HCT116 (cell line): Measurements from ENCODE around the gene CPT1B. TPM values are rescaled to one million over a fixed set of nuclear protein-coding genes. Genes with fewer than 3 reads are reported as not detected.

Experiments used
- ATAC-seq: fragments of 200-7000 bp; cut with Tn5 transposase; 2 replicates; pipeline ENCODE4 v1.9.1; 2020; ENCODE audit warnings: mild to moderate bottlenecking, moderate library complexity
- BruUV-seq: library from RNA; stranded (reverse); fragments of 400-500 nt; replicated peaks from 2 replicates; lab custom pipeline; 2021; lab: Mats Ljungman, UMichigan
- CTCF ChIA-PET: fragments of 300-600 bp; sonication (Branson Sonifier 250); formaldehyde crosslinking; loops from one replicate; lab custom pipeline; 2021; ENCODE audit warnings: antibody characterized with exemption; lab: Charles Lee
- POLR2A ChIA-PET: fragments of 300-600, 350-600 bp; sonication (Branson Sonifier 250); formaldehyde crosslinking; loops from one replicate; lab custom pipeline; 2021; ENCODE audit warnings: antibody characterized with exemption; lab: Charles Lee
- RAD21 ChIA-PET, 2 experiments: fragments of 300-600 bp; sonication (Branson Sonifier 250); formaldehyde crosslinking; loops; one replicate each; lab custom pipeline; 2023; ENCODE audit warnings: low total read pairs in 2 of 2; ENCODE audit not compliant: uncharacterized antibody in 2 of 2, unreplicated experiment in 2 of 2, low non-redundant PET in 1 of 2; lab: Charles Lee
- DNase-seq: peaks from one replicate; pipeline ENCODE4 v3.0.0-alpha.2; 2010; ENCODE audit warnings: low read depth, low spot score
- H2AFZ ChIP-seq: fragments of 200-600 bp; shearing (Covaris generic), sonication (generic); 2 replicates; pipeline ENCODE4 v1.6.1; 2017; ENCODE audit warnings: low read depth, mixed run types, mixed read lengths, antibody characterized with exemption, low read length; ENCODE audit not compliant: poor library complexity, severe bottlenecking
- H3K27ac ChIP-seq: 2 replicates; pipeline ENCODE4 v1.5.1; 2012; ENCODE audit warnings: low read depth, low read length
- H3K27me3 ChIP-seq: fragments of 200-600 bp; sonication (generic); 2 replicates; pipeline ENCODE4 v1.6.1; 2016; ENCODE audit warnings: mixed run types, low read length, mixed read lengths; ENCODE audit not compliant: insufficient read depth
- H3K36me3 ChIP-seq, 2 experiments: fragments of 200-500 bp in 1 of 2; fragments of 200-600 bp in 1 of 2; sonication (Bioruptor generic) in 1 of 2; sonication (generic) in 1 of 2; 2 replicates each; pipeline versions ENCODE4 v1.5.1 to v1.6.1; 2014 to 2016; ENCODE audit warnings: low read length in 2 of 2, inconsistent platforms in 1 of 2, mixed read lengths in 1 of 2, mixed run types in 1 of 2; ENCODE audit not compliant: insufficient read depth in 2 of 2, control insufficient read depth in 1 of 2
- H3K4me1 ChIP-seq, 2 experiments: fragments of 200-600 bp in 1 of 2; sonication (generic) in 1 of 2; 2 replicates each; pipeline versions ENCODE4 v1.5.1 to v1.6.1; 2012 to 2017; ENCODE audit warnings: low read length in 2 of 2, inconsistent platforms in 1 of 2, mild to moderate bottlenecking in 1 of 2, mixed read lengths in 1 of 2, mixed run types in 1 of 2, moderate library complexity in 1 of 2; ENCODE audit not compliant: insufficient read depth in 2 of 2, control insufficient read depth in 1 of 2
- H3K4me2 ChIP-seq: fragments of 200-600 bp; sonication (generic); 2 replicates; pipeline ENCODE4 v1.6.1; 2017; ENCODE audit warnings: mixed run types, low read length, mixed read lengths
- H3K4me3 ChIP-seq, 2 experiments: fragments of 200-600 bp in 1 of 2; sonication (generic) in 1 of 2; replicated peaks in 1 of 2; 2 replicates each; pipeline ENCODE4 v1.5.1; 2011 to 2016; ENCODE audit warnings: low read length in 2 of 2, control low read depth in 1 of 2, low read depth in 1 of 2, mild to moderate bottlenecking in 1 of 2, mixed read lengths in 1 of 2, mixed run types in 1 of 2
- H3K79me2 ChIP-seq: fragments of 200-600 bp; sonication (generic); 2 replicates; pipeline ENCODE4 v1.6.1; 2017; ENCODE audit warnings: mild to moderate bottlenecking, mixed run types, low read length, moderate library complexity, mixed read lengths; ENCODE audit not compliant: insufficient read depth
- H3K9ac ChIP-seq: fragments of 200-600 bp; sonication (generic); 2 replicates; pipeline ENCODE4 v1.6.1; 2016; ENCODE audit warnings: low read length, mixed read lengths
- H3K9me2 ChIP-seq: fragments of 200-600 bp; sonication (generic), shearing (Covaris generic); 2 replicates; pipeline ENCODE4 v1.6.1; 2017; ENCODE audit warnings: mixed run types, mild to moderate bottlenecking, moderate library complexity; ENCODE audit not compliant: insufficient read depth
- H3K9me3 ChIP-seq, 2 experiments: fragments of 200-500 bp in 1 of 2; fragments of 200-600 bp in 1 of 2; sonication (Bioruptor generic) in 1 of 2; sonication (generic) in 1 of 2; 2 replicates each; pipeline ENCODE4 v1.6.1; 2014 to 2017; ENCODE audit warnings: low read length in 2 of 2, mixed read lengths in 2 of 2, inconsistent platforms in 1 of 2, low read depth in 1 of 2, mild to moderate bottlenecking in 1 of 2, mixed run types in 1 of 2, moderate library complexity in 1 of 2; ENCODE audit not compliant: control insufficient read depth in 1 of 2, insufficient read depth in 1 of 2
- H4K20me1 ChIP-seq: fragments of 200-600 bp; sonication (generic), shearing (Covaris generic); 2 replicates; pipeline ENCODE4 v1.6.1; 2017; ENCODE audit warnings: mixed run types, mild to moderate bottlenecking, moderate library complexity; ENCODE audit not compliant: insufficient read depth
- ATF3 ChIP-seq: IDR thresholded peaks from 2 replicates; pipeline ENCODE4 v1.6.1; 2012
- CBX3 ChIP-seq: IDR thresholded peaks from 2 replicates; pipeline ENCODE4 v1.6.1; 2012; ENCODE audit warnings: low read depth
- CEBPB ChIP-seq: IDR thresholded peaks from 2 replicates; pipeline ENCODE4 v1.6.1; 2012; ENCODE audit warnings: low read depth
- EGR1 ChIP-seq: IDR thresholded peaks from 2 replicates; pipeline ENCODE4 v1.6.1; 2012; ENCODE audit warnings: low read depth
- EZH2 ChIP-seq: fragments of 200-600 bp; sonication (generic); IDR thresholded peaks from 2 replicates; pipeline ENCODE4 v1.6.1; 2017; ENCODE audit warnings: antibody characterized with exemption, mixed run types
- FOSL1 ChIP-seq: IDR thresholded peaks from 2 replicates; pipeline ENCODE4 v1.6.1; 2012; ENCODE audit warnings: low read depth
- MAX ChIP-seq: IDR thresholded peaks from 2 replicates; pipeline ENCODE4 v1.6.1; 2012
- POLR2A ChIP-seq: IDR thresholded peaks from 2 replicates; pipeline ENCODE4 v1.7.0; 2011; ENCODE audit warnings: borderline replicate concordance; ENCODE audit not compliant: insufficient read depth, insufficient read length; ENCODE audit errors: extremely low read depth
- POLR2AphosphoS5 ChIP-seq: IDR thresholded peaks from 2 replicates; pipeline ENCODE4 v1.6.1; 2011; ENCODE audit warnings: mild to moderate bottlenecking, low read depth, low read length, moderate library complexity
- SP1 ChIP-seq: IDR thresholded peaks from 2 replicates; pipeline ENCODE4 v1.6.1; 2012; ENCODE audit warnings: low read depth
- ZFX ChIP-seq: fragments of 450-650 bp; IDR thresholded peaks from 2 replicates; pipeline ENCODE4 v1.6.1; 2017
- intact Hi-C: fragments of 100-400 bp; cut with micrococcal nuclease; formaldehyde crosslinking; loops from 2 replicates; pipeline ENCODE4 v1.10.0; 2022
- total RNA-seq: library from RNA; stranded (reverse); gene quantifications from one replicate; pipeline ENCODE4 v1.2.1, GENCODE V29; 2021; ENCODE audit not compliant: unreplicated experiment
- TF ChIP-seq, protein P1 (sequence below), 3 experiments: fragments of 200-600 bp in 1 of 3; sonication (generic) in 1 of 3; IDR thresholded peaks in 2 of 3; conservative IDR thresholded peaks in 1 of 3; 2 replicates each; pipeline ENCODE4 v1.5.1; 2012 to 2017; ENCODE audit warnings: low read depth in 2 of 3, low read length in 2 of 3, antibody characterized with exemption in 1 of 3, borderline replicate concordance in 1 of 3, control low read depth in 1 of 3, mild to moderate bottlenecking in 1 of 3, mixed read lengths in 1 of 3, mixed run types in 1 of 3, moderate library complexity in 1 of 3; ENCODE audit not compliant: insufficient read depth in 1 of 3

The CPT1B gene
- total RNA-seq, 1 experiment from 2014 or later, result 35.1 TPM

- no peak for ATAC-seq
- H3K4me2 ChIP-seq, result peak overlapping the region; percentile 99
- H3K4me3 ChIP-seq, result 0 out of 4 replicates have a peak overlapping the region, but pooled peaks of 1 of the 2 experiments have one; percentile 88
- intact Hi-C loops, result loop anchor here (2.0 kb wide), 1 partner anchor 64 kb away; no protein-coding TSS in a partner anchor
- ChIA-PET POLR2A (no interaction called here), RAD21 (interaction anchor here in 1 of 2 experiments (0.6 kb wide), 1 partner anchor 105 kb away, joined by 7 read pairs; no protein-coding TSS in a partner anchor), CTCF (interaction anchor here (0.9 to 1.2 kb wide), 2 partner anchors 64 to 68 kb away, joined by 3 read pairs; no protein-coding TSS in a partner anchor)
- H3K9me3 ChIP-seq, result no peaks in the 10 kb centered on the region
- H3K27me3 ChIP-seq, result peaks cover 6% of the 10 kb centered on the region; the same call in 1 of the 2 replicates
- H3K79me2 ChIP-seq, result no peaks in the 10 kb centered on the region
- H3K36me3 ChIP-seq, result no peaks in the 10 kb centered on the region
- H3K9me2 ChIP-seq, result no peaks in the 10 kb centered on the region
- peaks cover 10 to 48% of the 10 kb centered on the region in 2 experiments; a peak in 3 of 4 replicates for H3K4me1 ChIP-seq
- BruUV-seq, result no TSS peak
- H3K27ac ChIP-seq, result no peak overlapping the region; the same call in 1 of the 2 replicates
- H4K20me1 ChIP-seq, result no peaks in the 10 kb centered on the region
- no peak overlapping the region for H3K9ac ChIP-seq
- no peak overlapping the region for H2AFZ ChIP-seq
- TF ChIP-seq, protein P1, sequence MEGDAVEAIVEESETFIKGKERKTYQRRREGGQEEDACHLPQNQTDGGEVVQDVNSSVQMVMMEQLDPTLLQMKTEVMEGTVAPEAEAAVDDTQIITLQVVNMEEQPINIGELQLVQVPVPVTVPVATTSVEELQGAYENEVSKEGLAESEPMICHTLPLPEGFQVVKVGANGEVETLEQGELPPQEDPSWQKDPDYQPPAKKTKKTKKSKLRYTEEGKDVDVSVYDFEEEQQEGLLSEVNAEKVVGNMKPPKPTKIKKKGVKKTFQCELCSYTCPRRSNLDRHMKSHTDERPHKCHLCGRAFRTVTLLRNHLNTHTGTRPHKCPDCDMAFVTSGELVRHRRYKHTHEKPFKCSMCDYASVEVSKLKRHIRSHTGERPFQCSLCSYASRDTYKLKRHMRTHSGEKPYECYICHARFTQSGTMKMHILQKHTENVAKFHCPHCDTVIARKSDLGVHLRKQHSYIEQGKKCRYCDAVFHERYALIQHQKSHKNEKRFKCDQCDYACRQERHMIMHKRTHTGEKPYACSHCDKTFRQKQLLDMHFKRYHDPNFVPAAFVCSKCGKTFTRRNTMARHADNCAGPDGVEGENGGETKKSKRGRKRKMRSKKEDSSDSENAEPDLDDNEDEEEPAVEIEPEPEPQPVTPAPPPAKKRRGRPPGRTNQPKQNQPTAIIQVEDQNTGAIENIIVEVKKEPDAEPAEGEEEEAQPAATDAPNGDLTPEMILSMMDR (IDR thresholded peaks at IDR 0.05 in 2 of 3, conservative IDR thresholded peaks at IDR 0.05 in 1 of 3; ENCODE audit: borderline replicate concordance in 1 of 3, insufficient read depth in 1 of 3, low read depth in 2 of 3, low read length in 2 of 3), result no peak
- TF ChIP-seq ATF3 (no peak), SP1 (no peak), MAX (no peak), FOSL1 (no peak), POLR2AphosphoS5 (no peak), EGR1 (no peak), EZH2 (no peak), POLR2A (no peak), CBX3 (no peak), CEBPB (no peak), ZFX (no peak)
- DNase-seq, result no peak
Measured at GRCh38 chr22:50626314-50626849, 48.2 kb upstream of the CPT1B start.
